Measurements from ENCODE around the gene RDX.

RDX gene

DNA sequence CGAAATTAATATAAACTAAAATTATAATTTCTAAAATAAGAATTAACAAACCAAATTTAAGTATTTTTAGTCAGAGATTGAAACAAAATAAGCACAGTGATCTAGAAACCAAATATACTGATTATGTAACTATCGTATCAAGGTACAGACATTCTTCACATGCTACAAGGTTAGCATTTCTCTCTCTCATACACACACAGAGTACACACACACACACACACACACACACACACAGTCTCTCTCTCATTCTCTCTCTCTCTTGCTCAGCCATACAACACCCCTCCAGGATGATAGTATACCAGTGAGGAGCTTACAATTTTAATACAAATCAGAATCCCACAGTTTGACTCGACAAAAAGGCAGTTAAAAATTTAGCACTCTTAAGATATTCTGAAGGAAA is 66.0 kb downstream of the RDX start:
- H3K79me2 ChIP-seq (ENCODE audit: control insufficient read depth, low read length): no peaks in the 10 kb centered on the region
- no peaks in the 10 kb centered on the region for H4K20me1 ChIP-seq (ENCODE audit: control insufficient read depth, insufficient read depth, low read depth, low read length)
- no peaks in the 10 kb centered on the region for H3K27me3 ChIP-seq (ENCODE audit: control insufficient read depth, low read length)
- H3K36me3 ChIP-seq (ENCODE audit: control insufficient read depth, low read length): no peaks in the 10 kb centered on the region
- H3F3A ChIP-seq (ENCODE audit: control insufficient read depth, insufficient read depth): no peaks in the 10 kb centered on the region
- no peak overlapping the region for H3K27ac ChIP-seq (ENCODE audit: low read depth, low read length)
- no peak for TF ChIP-seq EZH2phosphoT487 (IDR thresholded peaks at IDR 0.05; ENCODE audit: borderline replicate concordance, low read length)
- TF ChIP-seq, protein P1, sequence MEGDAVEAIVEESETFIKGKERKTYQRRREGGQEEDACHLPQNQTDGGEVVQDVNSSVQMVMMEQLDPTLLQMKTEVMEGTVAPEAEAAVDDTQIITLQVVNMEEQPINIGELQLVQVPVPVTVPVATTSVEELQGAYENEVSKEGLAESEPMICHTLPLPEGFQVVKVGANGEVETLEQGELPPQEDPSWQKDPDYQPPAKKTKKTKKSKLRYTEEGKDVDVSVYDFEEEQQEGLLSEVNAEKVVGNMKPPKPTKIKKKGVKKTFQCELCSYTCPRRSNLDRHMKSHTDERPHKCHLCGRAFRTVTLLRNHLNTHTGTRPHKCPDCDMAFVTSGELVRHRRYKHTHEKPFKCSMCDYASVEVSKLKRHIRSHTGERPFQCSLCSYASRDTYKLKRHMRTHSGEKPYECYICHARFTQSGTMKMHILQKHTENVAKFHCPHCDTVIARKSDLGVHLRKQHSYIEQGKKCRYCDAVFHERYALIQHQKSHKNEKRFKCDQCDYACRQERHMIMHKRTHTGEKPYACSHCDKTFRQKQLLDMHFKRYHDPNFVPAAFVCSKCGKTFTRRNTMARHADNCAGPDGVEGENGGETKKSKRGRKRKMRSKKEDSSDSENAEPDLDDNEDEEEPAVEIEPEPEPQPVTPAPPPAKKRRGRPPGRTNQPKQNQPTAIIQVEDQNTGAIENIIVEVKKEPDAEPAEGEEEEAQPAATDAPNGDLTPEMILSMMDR (IDR thresholded peaks at IDR 0.05; ENCODE audit: low read depth, low read length, poor library complexity, severe bottlenecking): no peak
- H3K4me1 ChIP-seq (ENCODE audit: control insufficient read depth, low read length): no peaks in the 10 kb centered on the region
- H3K9me2 ChIP-seq (replicated peaks; ENCODE audit: control insufficient read depth, low read length): no peaks in the 10 kb centered on the region
- H3K9me3 ChIP-seq (ENCODE audit: control insufficient read depth, insufficient read depth, low read length): no peaks in the 10 kb centered on the region
- no peak overlapping the region for H3K4me2 ChIP-seq (ENCODE audit: low read length)
- H3K4me3 ChIP-seq (ENCODE audit: low read length): no peak overlapping the region

DNA sequence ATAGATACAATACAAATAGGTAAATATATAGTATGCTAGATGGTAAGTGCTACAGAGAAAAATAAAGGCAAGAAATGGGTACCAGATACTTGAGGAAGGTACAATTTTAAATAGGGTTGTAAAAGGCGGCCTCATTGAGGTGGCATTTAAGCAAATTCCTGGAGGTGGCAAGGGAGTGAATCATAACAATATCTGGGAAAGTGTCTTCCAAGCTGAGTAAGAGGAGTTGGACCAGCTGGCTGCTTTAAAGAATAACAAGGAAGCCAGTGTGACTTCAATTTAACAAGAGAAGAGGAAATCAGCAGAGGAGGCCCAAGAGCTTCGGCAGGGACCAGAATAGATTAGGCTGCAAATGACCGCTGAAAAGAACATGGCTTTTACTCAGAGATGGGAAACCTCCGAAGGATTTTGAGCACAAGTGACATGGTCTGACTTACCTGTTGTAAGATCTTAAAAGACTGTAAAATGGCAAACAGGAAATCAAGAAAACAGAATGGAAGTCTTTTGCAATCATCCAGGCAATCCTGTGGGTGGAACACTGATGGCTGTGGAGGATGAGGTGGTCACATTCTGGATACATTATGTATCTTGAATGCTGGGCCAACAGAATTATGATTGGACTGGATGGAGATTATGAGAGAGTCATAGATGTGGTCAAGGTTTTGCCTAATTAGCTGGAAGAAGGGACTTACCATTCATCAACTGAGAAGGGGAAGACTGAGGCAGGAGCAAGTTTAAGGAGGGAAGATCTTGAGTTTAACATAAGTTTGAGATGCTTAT is 77.2 kb downstream of the RDX start:
- Histone ChIP-seq H3K36me3 (ENCODE audit: control insufficient read depth, low read length) (no peaks in the 10 kb centered on the region), H3K27me3 (ENCODE audit: control insufficient read depth, low read length) (no peaks in the 10 kb centered on the region), H3K9me2 (replicated peaks; ENCODE audit: control insufficient read depth, low read length) (no peaks in the 10 kb centered on the region), H3K4me3 (ENCODE audit: low read length) (no peak overlapping the region), H3K4me2 (ENCODE audit: low read length) (no peak overlapping the region), H3K27ac (ENCODE audit: low read depth, low read length) (no peak overlapping the region), H3F3A (ENCODE audit: control insufficient read depth, insufficient read depth) (no peaks in the 10 kb centered on the region), H3K79me2 (ENCODE audit: control insufficient read depth, low read length) (no peaks in the 10 kb centered on the region), H3K9me3 (ENCODE audit: control insufficient read depth, insufficient read depth, low read length) (no peaks in the 10 kb centered on the region), H4K20me1 (ENCODE audit: control insufficient read depth, insufficient read depth, low read depth, low read length) (no peaks in the 10 kb centered on the region), H3K4me1 (ENCODE audit: control insufficient read depth, low read length) (no peaks in the 10 kb centered on the region)
- TF ChIP-seq, protein P1 (IDR thresholded peaks at IDR 0.05; ENCODE audit: low read depth, low read length, poor library complexity, severe bottlenecking): no peak
- no peak for TF ChIP-seq EZH2phosphoT487 (IDR thresholded peaks at IDR 0.05; ENCODE audit: borderline replicate concordance, low read length)

DNA sequence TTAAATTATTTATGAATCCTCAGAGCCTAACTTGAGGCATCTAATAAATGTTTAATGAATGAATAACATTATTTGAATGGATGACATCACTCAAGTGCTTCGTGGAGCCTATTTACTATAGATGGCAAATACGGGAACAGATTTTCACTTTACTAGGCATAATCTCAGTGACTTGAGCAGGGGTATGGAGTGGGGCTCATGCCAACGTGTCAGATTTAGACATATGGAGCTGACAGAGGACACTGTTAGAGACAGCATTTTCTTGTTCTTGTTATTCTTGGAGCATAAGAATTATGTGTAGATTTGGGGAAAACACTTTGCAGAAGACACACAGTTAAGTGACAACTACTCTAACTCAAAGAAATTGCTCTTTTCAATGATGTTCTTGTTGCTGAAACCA is 78.5 kb downstream of the RDX start:
- no peak overlapping the region for H3K4me2 ChIP-seq (ENCODE audit: low read length)
- H3K27me3 ChIP-seq (ENCODE audit: control insufficient read depth, low read length): no peaks in the 10 kb centered on the region
- H4K20me1 ChIP-seq (ENCODE audit: control insufficient read depth, insufficient read depth, low read depth, low read length): no peaks in the 10 kb centered on the region
- H3K9me2 ChIP-seq (replicated peaks; ENCODE audit: control insufficient read depth, low read length): no peaks in the 10 kb centered on the region
- no peaks in the 10 kb centered on the region for H3K36me3 ChIP-seq (ENCODE audit: control insufficient read depth, low read length)
- no peaks in the 10 kb centered on the region for H3K79me2 ChIP-seq (ENCODE audit: control insufficient read depth, low read length)
- no peak overlapping the region for H3K27ac ChIP-seq (ENCODE audit: low read depth, low read length)
- H3K4me1 ChIP-seq (ENCODE audit: control insufficient read depth, low read length): no peaks in the 10 kb centered on the region
- H3K9me3 ChIP-seq (ENCODE audit: control insufficient read depth, insufficient read depth, low read length): no peaks in the 10 kb centered on the region
- no peaks in the 10 kb centered on the region for H3F3A ChIP-seq (ENCODE audit: control insufficient read depth, insufficient read depth)
- no peak overlapping the region for H3K4me3 ChIP-seq (ENCODE audit: low read length)
- TF ChIP-seq, protein P1 (IDR thresholded peaks at IDR 0.05; ENCODE audit: low read depth, low read length, poor library complexity, severe bottlenecking): no peak
- no peak for TF ChIP-seq EZH2phosphoT487 (IDR thresholded peaks at IDR 0.05; ENCODE audit: borderline replicate concordance, low read length)

Measured in DOHH2 (cell line).